SK-N-MC (cell line): Measurements from ENCODE around the gene GOSR2.
"Not testable (repeated sequence)": the region's sequence is repeated elsewhere in the genome, so short reads cannot be mapped to it uniquely, and the experiment has no call there.

Experiments used
- EZH2 ChIP-seq: fragments of 200-600 bp; sonication (generic); IDR thresholded peaks from one replicate; pipeline ENCODE4 v1.6.1; 2017; ENCODE audit warnings: antibody characterized with exemption
- POLR2AphosphoS5 ChIP-seq: IDR thresholded peaks from 2 replicates; pipeline ENCODE4 v1.6.1; 2012; ENCODE audit warnings: mild to moderate bottlenecking, low read depth, low read length, borderline replicate concordance

DNA sequence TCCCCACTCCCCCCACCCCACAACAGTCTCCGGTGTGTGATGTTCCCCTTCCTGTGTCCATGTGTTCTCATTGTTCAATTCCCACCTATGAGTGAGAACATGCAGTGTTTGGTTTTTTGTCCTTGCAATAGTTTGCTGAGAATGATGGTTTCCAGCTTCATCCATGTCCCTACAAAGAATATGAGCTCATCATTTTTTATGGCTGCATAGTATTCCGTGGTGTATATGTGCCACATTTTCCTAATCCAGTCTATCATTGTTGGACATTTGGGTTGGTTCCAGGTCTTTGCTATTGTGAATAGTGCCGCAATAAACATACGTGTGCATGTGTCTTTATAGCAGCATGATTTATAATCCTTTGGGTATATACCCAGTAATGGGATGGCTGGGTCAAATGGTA, 30.2 kb downstream of the GOSR2 start:
- TF ChIP-seq POLR2AphosphoS5, EZH2: not testable (repeated sequence)
